Peyer's patch (tissue), 4 donors: ENCODE data around the gene WDSUB1. TPM values are rescaled to one million over a fixed set of nuclear protein-coding genes. Genes with fewer than 3 reads are reported as not detected.

ENCODE experiments used
- DNase-seq, 3 donors: peaks; one replicate each; pipeline ENCODE4 v3.0.0-alpha.2; 2017 to 2019
- H3K27ac ChIP-seq, 4 donors: fragments of 200-600 bp; sonication (generic); one replicate each; pipeline ENCODE4 v1.5.1; 2016 to 2019
- H3K27me3 ChIP-seq, 2 donors: fragments of 200-600 bp; sonication (generic); one replicate each; pipeline ENCODE4 v1.5.1; 2019
- H3K36me3 ChIP-seq, 3 donors: fragments of 200-600 bp; sonication (generic); one replicate each; pipeline ENCODE4 v1.5.1; 2016 to 2019
- H3K4me1 ChIP-seq, 4 donors: fragments of 200-600 bp; sonication (generic); one replicate each; pipeline ENCODE4 v1.5.1; 2016 to 2019
- H3K4me3 ChIP-seq, 4 donors: fragments of 200-600 bp; sonication (generic); 1 replicate in 3 of 4; 2 replicates in 1 of 4; pipeline ENCODE4 v1.5.1; 2016 to 2019; ENCODE audit warnings: mild to moderate bottlenecking in 1 of 4
- H3K9me3 ChIP-seq, 4 donors: fragments of 200-600 bp; sonication (generic); one replicate each; pipeline ENCODE4 v1.5.1; 2016 to 2019; ENCODE audit warnings: mild to moderate bottlenecking in 1 of 4
- CTCF ChIP-seq, 6 experiments: fragments of 450-650 bp in 4 of 6; fragments of 200-600 bp in 2 of 6; sonication (generic) in 1 of 6; IDR thresholded peaks; one replicate each; pipeline ENCODE4 v1.5.1; 2017 to 2019; ENCODE audit warnings: antibody characterized with exemption in 6 of 6, mild to moderate bottlenecking in 3 of 6, moderate library complexity in 1 of 6
- POLR2A ChIP-seq, 2 donors: fragments of 450-650 bp; IDR thresholded peaks; one replicate each; pipeline ENCODE4 v1.5.1; 2017; ENCODE audit warnings: antibody characterized with exemption in 2 of 2, mild to moderate bottlenecking in 2 of 2, moderate library complexity in 2 of 2
- small RNA-seq, 2 donors: library from RNA; depleted of rRNA; stranded (forward); fragments of <200 nt; gene quantifications; one replicate each; pipeline ENCODE3, GENCODE V24; 2016
- total RNA-seq, 4 donors: library from RNA; depleted of rRNA; stranded (reverse); fragments of >200 nt; gene quantifications; one replicate each; pipeline ENCODE4 v1.1.0, GENCODE V29; 2016

WDSUB1 gene
- total RNA-seq, 4 donors from 2014 or later = 4.0 to 9.9 (median 8.4) TPM

DNA sequence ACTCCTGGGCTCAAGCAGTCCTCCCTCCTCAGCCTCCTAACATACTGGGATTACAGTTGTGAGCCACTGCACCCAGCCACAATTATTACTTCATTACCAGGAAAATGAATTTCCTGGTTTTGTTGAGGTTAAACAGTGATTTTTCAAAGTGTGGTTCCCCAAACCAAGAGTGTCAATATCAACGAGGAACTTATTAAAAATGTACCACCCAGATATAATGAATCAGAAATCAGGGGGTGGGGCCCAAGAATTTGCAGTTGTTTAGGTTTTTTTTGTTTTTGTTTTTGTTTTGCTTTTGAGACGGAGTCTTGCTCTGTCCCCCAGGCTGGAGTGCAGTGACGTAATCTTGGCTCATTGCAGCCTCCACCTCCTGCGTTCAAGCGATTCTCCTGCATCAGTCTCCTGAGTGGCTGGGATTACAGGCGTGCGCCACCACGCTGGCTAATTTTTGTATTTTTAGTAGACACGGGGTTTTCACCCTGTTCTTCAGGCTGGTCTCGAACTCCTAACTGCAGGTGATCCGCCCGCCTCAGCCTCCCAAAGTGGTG, 94.1 kb downstream of the WDSUB1 start:
- Histone ChIP-seq H3K4me1 (no peaks in the 10 kb centered on the region), H3K36me3 (peaks cover 0 to 58% (median 0%) of the 10 kb centered on the region in 3 donors), H3K27ac (no peak overlapping the region), H3K4me3 (no peak overlapping the region), H3K27me3 (no peaks in the 10 kb centered on the region), H3K9me3 (no peaks in the 10 kb centered on the region)
- TF ChIP-seq POLR2A (IDR thresholded peaks at IDR 0.05) (no peak), CTCF (IDR thresholded peaks at IDR 0.05) (no peak)
- DNase-seq = no peak

- H3K4me3 ChIP-seq = no peak overlapping the region
- DNase-seq = no peak
- peaks cover 0 to 38% (median 0%) of the 10 kb centered on the region in 3 donors for H3K36me3 ChIP-seq
- TF ChIP-seq POLR2A (IDR thresholded peaks at IDR 0.05) (no peak), CTCF (IDR thresholded peaks at IDR 0.05) (no peak)
- no peaks in the 10 kb centered on the region for H3K9me3 ChIP-seq
- no peaks in the 10 kb centered on the region for H3K27me3 ChIP-seq
- H3K4me1 ChIP-seq = no peaks in the 10 kb centered on the region
- H3K27ac ChIP-seq = no peak overlapping the region
Observed at GRCh38 chr2:159188449-159188848, 98.1 kb downstream of the WDSUB1 start.

DNA sequence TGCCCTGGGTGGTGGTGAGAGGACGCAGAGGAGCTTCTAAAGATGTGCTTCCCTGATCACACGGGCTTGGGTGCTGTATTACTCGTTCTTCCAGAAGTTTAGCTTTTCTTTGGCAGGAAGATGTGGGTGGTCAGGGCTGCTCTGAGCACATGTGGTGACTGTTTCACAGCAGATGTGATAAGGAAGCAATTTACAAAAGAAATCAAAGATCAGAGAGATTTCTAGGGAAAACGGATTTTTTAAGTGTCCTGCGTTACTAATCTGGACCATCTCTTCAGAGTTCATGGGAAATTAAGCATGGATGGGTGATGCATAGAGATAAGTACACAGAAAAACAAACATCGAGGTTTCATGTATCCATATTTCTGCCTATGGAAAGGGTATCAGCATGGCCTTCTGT, 99.4 kb downstream of the WDSUB1 start:
- no peaks in the 10 kb centered on the region for H3K4me1 ChIP-seq
- no peak overlapping the region for H3K4me3 ChIP-seq
- no peaks in the 10 kb centered on the region for H3K9me3 ChIP-seq
- no peaks in the 10 kb centered on the region for H3K27me3 ChIP-seq
- peaks cover 0 to 38% (median 0%) of the 10 kb centered on the region in 3 donors for H3K36me3 ChIP-seq
- no peak overlapping the region for H3K27ac ChIP-seq
- DNase-seq = no peak
- TF ChIP-seq POLR2A (IDR thresholded peaks at IDR 0.05) = no peak
- no peak for TF ChIP-seq CTCF (IDR thresholded peaks at IDR 0.05)

DNA sequence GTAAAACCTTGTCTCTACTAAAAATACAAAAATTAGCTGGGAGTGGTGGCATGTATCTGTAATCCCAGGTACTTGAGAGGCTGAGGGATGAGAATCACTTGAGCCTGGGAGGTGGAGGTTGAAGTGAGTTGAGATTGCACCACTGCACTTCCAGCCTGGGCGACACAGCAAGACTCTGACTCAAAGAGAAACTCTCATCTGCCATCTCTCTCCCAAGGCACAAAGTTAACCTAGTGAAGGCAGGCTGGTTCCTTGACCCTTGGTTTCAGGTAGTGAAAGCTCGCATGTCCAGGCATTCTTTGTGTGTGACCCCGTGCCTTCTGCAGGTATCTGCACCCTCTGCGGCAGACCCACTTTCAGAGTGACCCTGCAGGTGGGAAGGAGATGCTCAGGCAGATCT, 100.0 kb downstream of the WDSUB1 start:
- no peak for DNase-seq
- peaks cover 0 to 38% (median 0%) of the 10 kb centered on the region in 3 donors for H3K36me3 ChIP-seq
- H3K4me1 ChIP-seq = no peaks in the 10 kb centered on the region
- no peaks in the 10 kb centered on the region for H3K9me3 ChIP-seq
- no peak for TF ChIP-seq POLR2A (IDR thresholded peaks at IDR 0.05)
- no peak for TF ChIP-seq CTCF (IDR thresholded peaks at IDR 0.05)
- no peak overlapping the region for H3K4me3 ChIP-seq
- H3K27ac ChIP-seq = no peak overlapping the region
- no peaks in the 10 kb centered on the region for H3K27me3 ChIP-seq

Small RNAs within 50 kb of the gene (small RNA-seq; reads per million reads assigned to genes)
- 0 reads per million in 2 donors for gene MIR6888
